WTC11 (cell line): Measurements from ENCODE around the gene EZR.

Experiments
- AFF4 ChIP-seq: sonication (generic); formaldehyde crosslinking; IDR thresholded peaks from 2 replicates; pipeline ENCODE4 v1.8.1; 2023; ENCODE audit warnings: mild to moderate bottlenecking, missing genetic modification reagents, borderline replicate concordance
- AR ChIP-seq: fragments of 250-450 bp; sonication (Bioruptor Pico); IDR thresholded peaks from 2 replicates; pipeline ENCODE4 v1.9.0; 2021; ENCODE audit warnings: mild to moderate bottlenecking
- ATF1 ChIP-seq: sonication (generic); formaldehyde crosslinking; IDR thresholded peaks from 2 replicates; pipeline ENCODE4 v1.8.1; 2023; ENCODE audit warnings: mild to moderate bottlenecking, moderate library complexity, missing genetic modification reagents
- ATF2 ChIP-seq: sonication (generic); formaldehyde crosslinking; IDR thresholded peaks from 2 replicates; pipeline ENCODE4 v1.8.1; 2022; ENCODE audit warnings: low read depth, missing genetic modification reagents, borderline replicate concordance
- CBFB ChIP-seq: sonication (generic); formaldehyde crosslinking; IDR thresholded peaks from 2 replicates; pipeline ENCODE4 v1.8.1; 2022; ENCODE audit warnings: mild to moderate bottlenecking, low read depth, missing genetic modification reagents
- CTCF ChIP-seq: fragments of 200-600 bp; IDR thresholded peaks from 2 replicates; pipeline ENCODE4 v1.8.0; 2022; ENCODE audit warnings: antibody characterized with exemption
- FOXP1 ChIP-seq: sonication (generic); formaldehyde crosslinking; IDR thresholded peaks from 2 replicates; pipeline ENCODE4 v1.8.0; 2022; ENCODE audit warnings: missing genetic modification reagents, mild to moderate bottlenecking, moderate library complexity, borderline replicate concordance
- KAT7 ChIP-seq: sonication (generic); formaldehyde crosslinking; IDR thresholded peaks from 2 replicates; pipeline ENCODE4 v1.8.1; 2023; ENCODE audit warnings: missing genetic modification reagents, mild to moderate bottlenecking, borderline replicate concordance
- PRDM15 ChIP-seq: sonication (generic); formaldehyde crosslinking; IDR thresholded peaks from 2 replicates; pipeline ENCODE4 v1.8.0; 2022; ENCODE audit warnings: missing genetic modification reagents
- PREB ChIP-seq: sonication (generic); formaldehyde crosslinking; IDR thresholded peaks from 2 replicates; pipeline ENCODE4 v1.8.1; 2022; ENCODE audit warnings: mild to moderate bottlenecking, missing genetic modification reagents, moderate library complexity, borderline replicate concordance
- TEAD1 ChIP-seq: sonication (generic); formaldehyde crosslinking; IDR thresholded peaks from 2 replicates; pipeline ENCODE4 v1.8.0; 2022; ENCODE audit warnings: mild to moderate bottlenecking, missing genetic modification reagents
- ZBTB21 ChIP-seq: sonication (generic); formaldehyde crosslinking; IDR thresholded peaks from 2 replicates; pipeline ENCODE4 v1.8.1; 2023; ENCODE audit warnings: mild to moderate bottlenecking, missing genetic modification reagents, borderline replicate concordance

GRCh38 chr6:158722176-158722729 lies 96.9 kb downstream of the EZR start:
- TF ChIP-seq CTCF (no peak), ATF2 (CRISPR knock-in tag) (no peak), AR (CRISPR knock-in tag) (no peak), PREB (CRISPR knock-in tag) (no peak), TEAD1 (CRISPR knock-in tag) (no peak), ATF1 (CRISPR knock-in tag) (no peak), CBFB (no peak), KAT7 (CRISPR knock-in tag) (no peak), AFF4 (CRISPR knock-in tag) (no peak), FOXP1 (no peak), ZBTB21 (CRISPR knock-in tag) (no peak), PRDM15 (CRISPR knock-in tag) (no peak)
